GM12878 (cell line): ENCODE measurements around the gene PNMA8C.

Experiments
- CTCF ChIP-seq, 3 experiments: IDR thresholded peaks in 2 of 3; conservative IDR thresholded peaks in 1 of 3; 2 replicates each; pipeline ENCODE4 v1.5.1; 2011; ENCODE audit warnings: low read depth in 3 of 3, low read length in 3 of 3, mild to moderate bottlenecking in 3 of 3, control low read depth in 2 of 3, moderate library complexity in 2 of 3, inconsistent platforms in 1 of 3, mixed read lengths in 1 of 3; ENCODE audit not compliant: control insufficient read depth in 2 of 3, insufficient read depth in 1 of 3; ENCODE audit errors: extremely low read depth in 1 of 3
- DPF2 ChIP-seq: fragments of 450-650 bp; IDR thresholded peaks from 2 replicates; pipeline ENCODE4 v1.6.1; 2017; ENCODE audit warnings: mild to moderate bottlenecking
- E4F1 ChIP-seq: fragments of 450-650 bp; IDR thresholded peaks from 2 replicates; pipeline ENCODE4 v1.6.1; 2018; ENCODE audit warnings: borderline replicate concordance, mild to moderate bottlenecking; ENCODE audit not compliant: partially characterized antibody
- FOXM1 ChIP-seq: IDR thresholded peaks from 2 replicates; pipeline ENCODE4 v1.6.1; 2012; ENCODE audit warnings: low read depth, mild to moderate bottlenecking, inconsistent platforms, low read length, moderate library complexity
- HCFC1 ChIP-seq: fragments of 150-350 bp; IDR thresholded peaks from 2 replicates; pipeline ENCODE4 v1.6.1; 2014; ENCODE audit warnings: low read length
- NRF1 ChIP-seq: conservative IDR thresholded peaks from 2 replicates; pipeline ENCODE4 v1.6.1; 2011; ENCODE audit warnings: mild to moderate bottlenecking, low read depth, low read length, improper control_type of control experiment
- POLR2AphosphoS5 ChIP-seq: IDR thresholded peaks from 2 replicates; pipeline ENCODE4 v1.6.1; 2011; ENCODE audit warnings: mild to moderate bottlenecking, low read length, inconsistent platforms
- SREBF2 ChIP-seq: IDR thresholded peaks from 2 replicates; pipeline ENCODE4 v1.6.1; 2012; ENCODE audit warnings: mild to moderate bottlenecking, low read length
- TARDBP ChIP-seq: IDR thresholded peaks from 2 replicates; pipeline ENCODE4 v1.6.1; 2016; ENCODE audit warnings: borderline replicate concordance
- USF2 ChIP-seq: IDR thresholded peaks from 2 replicates; pipeline ENCODE4 v1.6.1; 2011; ENCODE audit warnings: low read depth, low read length, improper control_type of control experiment, borderline replicate concordance
- YY1 ChIP-seq: IDR thresholded peaks from 2 replicates; pipeline ENCODE4 v1.6.1; 2011; ENCODE audit warnings: low read depth, mild to moderate bottlenecking, low read length
- ZNF217 ChIP-seq: fragments of 450-650 bp; IDR thresholded peaks from 2 replicates; pipeline ENCODE4 v1.6.1; 2017; ENCODE audit warnings: antibody characterized with exemption, mild to moderate bottlenecking

GRCh38 chr19:46469541-46470185 lies 40.9 kb upstream of the PNMA8C start:
- TF ChIP-seq NRF1 (no peak), ZNF217 (no peak), CTCF (IDR thresholded peaks at IDR 0.05 in 2 of 3, conservative IDR thresholded peaks at IDR 0.05 in 1 of 3; ENCODE audit: control insufficient read depth in 2 of 3, extremely low read depth in 1 of 3, insufficient read depth in 1 of 3, low read depth in 3 of 3, low read length in 3 of 3) (no peak), FOXM1 (no peak), USF2 (no peak), YY1 (no peak), SREBF2 (no peak), POLR2AphosphoS5 (no peak), HCFC1 (no peak), TARDBP (no peak), E4F1 (no peak), DPF2 (no peak)
